T follicular helper cell (primary cell): ENCODE results near the gene HDC.

Experiments used
- DNase-seq: peaks from one replicate; pipeline ENCODE4 v3.0.0-alpha.2; 2020; ENCODE audit warnings: low read depth

Gene HDC

DNA sequence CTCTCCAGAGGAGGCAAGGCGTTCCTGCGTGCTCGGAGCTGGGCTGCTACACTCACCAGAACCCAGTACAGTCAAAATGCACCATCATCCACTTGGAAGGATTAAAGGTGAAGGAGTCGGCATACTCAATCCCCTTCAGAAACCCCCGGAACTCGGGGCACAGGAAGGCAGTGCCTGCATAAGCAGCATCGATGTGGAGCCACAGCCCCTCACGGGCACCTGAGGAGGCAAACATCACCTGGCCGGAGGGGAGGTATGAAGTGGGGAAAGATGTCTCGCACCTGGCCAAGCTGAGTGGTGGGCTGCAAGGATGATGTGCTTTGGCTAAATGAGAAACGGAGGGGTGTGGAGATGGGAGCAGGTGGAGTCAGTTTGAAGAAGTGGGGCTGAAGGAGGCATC, 13.0 kb downstream of the HDC start:
- DNase-seq = no peak

DNA sequence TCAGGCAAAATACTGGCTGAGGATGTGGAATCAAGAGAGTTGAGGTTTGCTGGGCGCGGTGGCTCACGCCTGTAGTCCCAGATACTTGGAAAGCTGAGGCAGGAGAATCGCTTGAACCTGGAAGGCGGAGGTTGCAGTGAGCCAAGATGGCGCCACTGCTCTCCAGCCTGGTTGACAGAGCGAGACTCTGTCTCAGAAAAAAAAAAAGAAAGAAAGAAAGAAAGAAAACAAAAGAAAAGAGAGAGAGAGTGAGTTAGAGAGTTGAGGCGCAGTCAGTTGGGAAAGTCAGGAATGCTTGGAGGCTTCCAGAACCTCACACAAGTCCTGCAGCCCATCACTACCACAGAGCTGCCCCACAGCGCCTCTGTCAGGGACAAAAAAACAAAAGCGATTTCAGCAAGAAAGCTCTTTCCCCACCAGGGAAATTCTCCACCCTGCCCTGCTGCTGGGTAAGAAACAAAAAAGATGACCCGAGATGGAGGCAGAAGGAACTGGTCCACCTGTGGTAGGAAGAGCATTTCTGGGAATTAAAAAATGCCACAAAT, 13.8 kb downstream of the HDC start:
- DNase-seq = no peak

- no peak for DNase-seq
These were observed 14.6 kb downstream of the HDC start for GRCh38 chr15:50250760-50251394.

DNA sequence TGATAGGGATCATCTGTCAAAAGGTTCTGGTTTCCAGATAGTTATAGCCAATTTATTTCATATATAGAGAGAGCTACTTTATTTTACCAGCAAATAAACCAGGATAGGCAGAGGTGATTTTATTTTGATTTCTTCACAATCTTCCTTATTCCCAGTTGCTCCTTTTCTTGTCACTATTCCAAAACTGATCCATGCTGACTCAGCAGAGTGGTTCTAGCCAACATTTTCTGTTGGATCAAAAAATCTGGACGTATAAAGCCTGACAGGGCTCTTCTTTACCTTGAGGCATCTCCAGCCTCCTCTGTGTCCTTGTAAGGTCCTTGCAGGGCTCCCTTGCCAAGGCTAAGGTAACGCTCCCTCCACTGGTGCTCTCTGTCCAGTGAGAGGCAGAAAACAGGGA, 15.8 kb downstream of the HDC start:
- no peak for DNase-seq

GRCh38 chr15:50248994-50249582, 16.4 kb downstream of the HDC start:
- no peak for DNase-seq

- peak; percentile 2 for DNase-seq
These were observed 17.5 kb downstream of the HDC start for GRCh38 chr15:50247819-50248655.

GRCh38 chr15:50246631-50247030, 18.9 kb downstream of the HDC start:
- DNase-seq = no peak

GRCh38 chr15:50244959-50245624, 20.4 kb downstream of the HDC start:
- no peak for DNase-seq

DNA sequence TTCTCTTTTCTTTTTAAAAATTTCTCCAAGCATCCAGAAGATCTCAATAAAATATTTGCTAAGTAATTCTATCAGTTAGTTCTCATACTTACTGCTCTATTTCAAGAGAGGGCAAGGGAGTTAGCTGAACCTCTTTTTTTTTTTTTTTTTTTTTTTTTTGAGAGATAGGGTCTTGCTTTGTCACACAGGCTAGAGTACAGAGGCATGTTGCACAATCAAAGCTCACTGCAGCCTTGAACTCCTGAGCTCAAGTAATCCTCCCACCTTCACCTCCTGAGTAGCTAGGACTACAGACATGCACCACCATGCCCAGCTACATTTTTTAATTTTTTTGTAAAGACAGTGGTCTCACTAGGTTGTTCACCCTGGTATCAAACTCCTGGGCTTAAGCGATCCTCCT, 21.4 kb downstream of the HDC start:
- no peak for DNase-seq

GRCh38 chr15:50241684-50242450, 23.7 kb downstream of the HDC start:
- no peak for DNase-seq

- no peak for DNase-seq
These were observed 27.3 kb downstream of the HDC start for GRCh38 chr15:50238255-50238654.

- no peak for DNase-seq
These were observed 29.1 kb downstream of the HDC start for GRCh38 chr15:50236433-50236832.

DNA sequence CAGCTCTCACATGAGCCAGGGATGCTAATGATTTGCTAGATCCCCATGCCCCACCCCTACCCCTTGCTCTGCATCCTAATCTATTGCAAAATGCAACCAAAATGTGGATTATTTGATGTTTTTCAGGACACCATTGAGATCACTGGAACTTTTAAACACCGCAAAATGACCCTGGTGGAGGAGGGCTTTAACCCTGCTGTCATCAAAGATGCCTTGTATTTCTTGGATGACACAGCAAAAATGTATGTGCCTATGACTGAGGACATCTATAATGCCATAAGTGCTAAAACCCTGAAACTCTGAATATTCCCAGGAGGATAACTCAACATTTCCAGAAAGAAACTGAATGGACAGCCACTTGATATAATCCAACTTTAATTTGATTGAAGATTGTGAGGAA, 29.7 kb downstream of the HDC start:
- no peak for DNase-seq

DNA sequence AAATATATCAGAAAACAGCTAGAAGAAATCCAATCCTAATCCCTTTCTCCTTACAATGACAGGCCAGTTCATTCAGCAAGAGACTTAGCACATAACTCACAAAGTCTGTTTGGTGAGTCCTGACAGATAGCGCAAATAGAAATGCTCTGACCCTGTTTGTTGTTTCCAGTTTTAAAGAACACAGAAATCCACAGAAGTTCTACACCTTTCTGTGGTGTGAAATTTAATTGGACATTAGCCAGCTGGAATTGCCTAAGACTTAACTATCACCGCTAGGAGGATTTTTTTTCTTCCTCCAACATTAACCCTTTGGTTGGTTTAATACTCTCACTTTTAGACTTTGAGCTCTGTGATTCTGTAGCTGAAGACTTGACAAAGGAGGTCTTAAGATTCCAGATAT, 30.8 kb downstream of the HDC start:
- no peak for DNase-seq

DNA sequence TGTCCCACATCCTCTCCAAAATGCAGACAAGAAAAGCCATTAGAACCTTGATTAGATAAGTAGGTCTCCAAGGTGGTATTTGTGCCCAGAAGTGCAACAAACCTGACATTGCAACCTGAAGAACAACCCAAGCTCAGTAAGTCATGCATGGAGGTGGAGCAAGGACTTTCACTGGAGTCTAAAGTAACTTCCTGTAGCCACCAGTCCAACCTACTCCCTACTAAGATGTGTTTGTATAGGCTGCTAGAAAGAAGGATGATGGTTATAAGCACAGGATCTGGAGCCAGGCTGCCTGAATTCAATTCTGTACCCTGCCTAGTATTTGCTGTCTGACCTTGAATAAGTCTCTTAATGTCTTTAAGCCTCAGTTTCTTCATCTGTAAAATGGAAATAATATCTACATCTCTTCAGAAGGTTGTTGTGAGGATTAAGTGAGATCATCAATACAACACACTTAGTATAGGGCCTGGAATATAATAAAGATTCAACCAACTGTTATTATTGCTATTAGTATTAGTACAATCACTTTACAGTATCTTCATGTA, 32.3 kb downstream of the HDC start:
- no peak for DNase-seq

- no peak for DNase-seq
These were observed 32.7 kb downstream of the HDC start for GRCh38 chr15:50232791-50233190.

DNA sequence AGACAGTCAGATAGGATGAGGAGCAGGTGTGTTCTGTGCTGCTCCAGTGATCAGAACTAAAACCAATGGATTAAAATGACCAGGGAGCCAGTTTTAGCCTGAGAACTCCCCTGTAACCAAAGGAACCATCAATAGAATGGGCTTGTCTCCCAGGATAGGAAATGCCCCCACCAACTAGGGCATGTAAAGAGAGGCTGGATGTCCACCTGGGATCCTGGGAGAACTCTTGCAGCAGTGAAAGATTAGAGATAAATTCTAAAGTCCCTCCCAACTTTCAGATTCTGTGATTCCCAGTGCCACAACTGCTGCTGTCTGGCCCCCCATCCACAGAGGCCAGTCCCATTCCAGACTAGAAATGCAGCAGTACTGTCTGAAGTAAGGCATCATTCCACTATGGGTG, 33.8 kb downstream of the HDC start:
- DNase-seq = no peak

DNA sequence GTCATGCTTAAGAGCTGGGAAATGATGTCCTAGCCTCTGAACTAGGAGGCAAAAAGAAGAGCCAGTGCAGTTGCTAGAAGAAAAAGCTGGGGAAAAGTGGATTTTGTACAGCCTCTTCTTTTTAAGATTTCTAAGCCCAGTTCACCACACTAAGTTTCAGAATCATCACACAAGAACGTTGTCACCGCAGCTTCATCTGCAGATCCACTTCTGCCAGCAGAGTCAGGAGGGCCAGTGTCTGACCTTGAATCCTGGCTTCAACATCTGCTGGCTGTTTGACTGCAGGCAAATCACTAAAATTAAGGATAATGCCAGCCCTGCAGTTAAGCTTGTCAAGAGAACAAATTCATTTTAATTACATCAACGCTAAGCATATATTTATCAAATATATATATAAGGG, 36.2 kb downstream of the HDC start:
- DNase-seq = no peak

DNA sequence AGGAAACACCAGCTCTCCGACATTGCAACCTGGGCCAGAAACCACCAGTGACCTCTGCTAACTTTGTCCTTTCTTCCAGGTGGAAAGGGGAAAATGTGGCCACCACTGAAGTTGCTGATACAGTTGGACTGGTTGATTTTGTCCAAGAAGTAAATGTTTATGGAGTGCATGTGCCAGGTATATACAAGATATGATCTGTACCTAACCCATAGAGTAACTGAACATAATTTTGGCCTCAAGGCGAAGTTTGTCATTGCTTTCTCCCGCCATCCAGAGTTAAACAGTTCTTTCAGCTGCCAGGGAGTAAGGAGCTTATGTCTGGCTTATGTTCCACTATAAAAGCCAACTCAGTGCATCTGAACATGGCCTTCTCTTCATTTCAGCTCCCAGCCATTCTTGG, 36.7 kb downstream of the HDC start:
- DNase-seq = no peak

- no peak for DNase-seq
These were observed 38.5 kb downstream of the HDC start for GRCh38 chr15:50227076-50227475.

DNA sequence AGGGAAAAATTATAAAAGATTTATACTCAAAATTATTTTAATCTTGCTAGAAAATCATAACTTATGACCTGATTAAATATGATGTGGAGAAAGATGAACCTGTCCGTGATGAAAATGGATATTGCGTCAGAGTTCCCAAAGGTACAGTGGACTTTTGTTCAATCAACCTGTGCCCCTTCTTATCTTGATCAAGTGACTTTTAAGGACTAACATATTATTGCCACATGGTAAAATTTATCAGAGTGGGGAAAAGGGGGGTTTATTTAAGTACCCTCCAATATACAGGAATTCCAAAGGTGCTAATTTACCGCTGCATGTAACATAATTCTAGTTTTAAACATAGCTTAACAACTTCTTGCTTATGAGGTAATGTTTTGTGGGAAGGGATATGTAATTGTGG, 39.6 kb downstream of the HDC start:
- DNase-seq = no peak
